Adrenal gland (tissue), 12 donors: Measurements from ENCODE around the gene GRIA4. TPM values are rescaled to one million over a fixed set of nuclear protein-coding genes. Genes with fewer than 3 reads are reported as not detected.

Experiments
- DNase-seq, 7 donors: peaks; one replicate each; pipeline ENCODE4 v3.0.0-alpha.2; 2019 to 2020
- H3K27ac ChIP-seq, 5 donors: fragments of 200-600 bp; sonication (generic) in 4 of 5; 1 replicate in 3 of 5; 2 replicates in 2 of 5; pipeline versions ENCODE4 v1.5.1 to v1.8.0; 2016 to 2020; ENCODE audit warnings: mild to moderate bottlenecking in 1 of 5
- H3K27me3 ChIP-seq: fragments of 200-600 bp; 2 replicates; pipeline ENCODE4 v1.8.0; 2021
- H3K36me3 ChIP-seq, 2 donors: fragments of 200-600 bp; replicated peaks in 1 of 2; 1 replicate in 1 of 2; 2 replicates in 1 of 2; pipeline versions ENCODE4 v1.5.1 to v1.8.0; 2018 to 2022
- H3K4me1 ChIP-seq, 2 donors: fragments of 200-600 bp; replicated peaks in 1 of 2; 1 replicate in 1 of 2; 2 replicates in 1 of 2; pipeline versions ENCODE4 v1.5.1 to v1.8.0; 2018 to 2021
- H3K4me3 ChIP-seq, 4 donors: fragments of 200-600 bp; sonication (generic) in 3 of 4; one replicate each; pipeline ENCODE4 v1.5.1; 2016 to 2018
- H3K9me3 ChIP-seq, 3 donors: fragments of 200-600 bp; sonication (generic) in 1 of 3; replicated peaks in 1 of 3; 1 replicate in 2 of 3; 2 replicates in 1 of 3; pipeline versions ENCODE4 v1.5.1 to v1.8.0; 2016 to 2021
- CTCF ChIP-seq, 6 experiments: fragments of 450-650 bp in 4 of 6; fragments of 200-600 bp in 2 of 6; sonication (generic) in 1 of 6; IDR thresholded peaks; 1 replicate in 5 of 6; 2 replicates in 1 of 6; pipeline versions ENCODE4 v1.5.1 to v1.8.0; 2016 to 2021; ENCODE audit warnings: antibody characterized with exemption in 6 of 6, mild to moderate bottlenecking in 2 of 6, moderate library complexity in 1 of 6
- POLR2A ChIP-seq, 2 donors: fragments of 450-650 bp; IDR thresholded peaks; one replicate each; pipeline ENCODE4 v1.6.1; 2017; ENCODE audit warnings: antibody characterized with exemption in 2 of 2, mild to moderate bottlenecking in 2 of 2, moderate library complexity in 1 of 2
- WGBS, 4 donors: extraction: QIAGEN DNeasy Blood & Tissue Kit in 2 of 4; methylation state at CpG; one replicate each; pipeline versions ENCODE4 v1.1.5 to v1.1.7; 2013 to 2017; 5-methylcytosine and 5-hydroxymethylcytosine counted together
- intact Hi-C, 2 donors: fragments of 100-400 bp; cut with DNase I; formaldehyde crosslinking; loops; one replicate each; pipeline versions ENCODE4 v1.14.1 to v1.15.0; 2022 to 2023
- polyA plus RNA-seq, 3 donors: library from polyadenylated mRNA; stranded (reverse); fragments of 200-250 nt in 2 of 3; fragments of 350-450 nt in 1 of 3; fragmentation: Illumina TruSeq in 1 of 3; extraction: RNeasy Lipid Tissue Mini Kit (QIAGEN cat#74804) in 1 of 3; gene quantifications; one replicate each; pipeline ENCODE4 v1.2.3, GENCODE V29; 2013 to 2014
- small RNA-seq, 2 donors: library from RNA; depleted of rRNA; stranded (forward); fragments of <200 nt; gene quantifications; one replicate each; pipeline ENCODE3, GENCODE V24; 2016
- total RNA-seq, 9 donors: library from RNA; depleted of rRNA in 4 of 9; stranded (reverse); fragments of >200 nt in 4 of 9; fragments of 120-200 nt in 1 of 9; fragmentation: NEBNext Ultra II Directional in 1 of 9; extraction: Animal tissue kit (Norgen Biotek cat#: 25700) in 1 of 9; gene quantifications; one replicate each; pipeline versions ENCODE4 v1.1.0 to v1.2.4, GENCODE V29; 2013 to 2023
- donor health status: healthy with polysubstance abuse.
- donor health status: Bipolar disorder and iron deficiency.
- donor health status: DM: yes; HTN: yes; CAD: no.
- donor health status: DM: no; HTN: no; CAD: no.
- donor health status: DM: no; HTN: no; CAD: no.
- donor health status: DM: yes; HTN: yes; CAD: no.

GRIA4 gene
- total and polyA plus RNA-seq, 12 donors: 0.16 to 6.2 (median 2.0) TPM; not detected in 3

GRCh38 chr11:106022795-106023275 lies 413.0 kb downstream of the GRIA4 start:
- no peak for TF ChIP-seq CTCF (IDR thresholded peaks at IDR 0.05)
- no peak for TF ChIP-seq POLR2A (IDR thresholded peaks at IDR 0.05)
- Histone ChIP-seq H3K4me1 (peaks cover 0 to 24% of the 10 kb centered on the region in 2 donors), H3K27ac (peak overlapping the region in 3 of 5 donors; percentile 40 to 85 (median 81)), H3K4me3 (peak overlapping the region in 2 of 4 donors; percentile 39 to 97), H3K9me3 (no peaks in the 10 kb centered on the region), H3K36me3 (no peaks in the 10 kb centered on the region), H3K27me3 (no peaks in the 10 kb centered on the region)
- intact Hi-C loops: loop anchor here in 1 of 2 donors (10.0 kb wide), 1 partner anchor 52 kb away; the partner anchor contains the start of genes AASDHPPT and KBTBD3
- WGBS, 4 donors: 89 to 95% (median 93%) methylated on average over 7 of the region's 7 CpGs
- DNase-seq: peak in 1 of 7 donors; percentile 8

GRCh38 chr11:106030609-106031008 lies 420.7 kb downstream of the GRIA4 start:
- Histone ChIP-seq H3K4me1 (no peaks in the 10 kb centered on the region), H3K27ac (no peak overlapping the region), H3K9me3 (no peaks in the 10 kb centered on the region), H3K4me3 (no peak overlapping the region), H3K27me3 (no peaks in the 10 kb centered on the region), H3K36me3 (no peaks in the 10 kb centered on the region)
- 59 to 79% (median 72%) methylated on average over 4 of the region's 4 CpGs for whole genome bisulfite sequencing, 4 donors
- TF ChIP-seq POLR2A (IDR thresholded peaks at IDR 0.05) (no peak), CTCF (IDR thresholded peaks at IDR 0.05) (no peak)
- intact Hi-C loops: no loop called here
- no peak for DNase-seq

- H3K9me3 ChIP-seq: no peaks in the 10 kb centered on the region
- WGBS, 4 donors: 66 to 72% (median 69%) methylated on average over 2 of the region's 2 CpGs
- TF ChIP-seq CTCF (IDR thresholded peaks at IDR 0.05) (no peak), POLR2A (IDR thresholded peaks at IDR 0.05) (no peak)
- no peak overlapping the region for H3K4me3 ChIP-seq
- H3K36me3 ChIP-seq: no peaks in the 10 kb centered on the region
- H3K4me1 ChIP-seq: no peaks in the 10 kb centered on the region
- intact Hi-C loops: no loop called here
- no peak overlapping the region for H3K27ac ChIP-seq
- no peak for DNase-seq
- H3K27me3 ChIP-seq: no peaks in the 10 kb centered on the region
These were observed 421.4 kb downstream of the GRIA4 start for GRCh38 chr11:106031202-106031810.

Small RNA genes within 50 kb of the gene (small RNA-seq; reads per million reads assigned to genes)
- gene RNU4-55P (0 reads per million in 2 donors), gene RNU6-277P (0 reads per million in 2 donors)
